Panc1 (cell line): ENCODE measurements around the gene OSBPL9. TPM values are rescaled to one million over a fixed set of nuclear protein-coding genes. Genes with fewer than 3 reads are reported as not detected.

Experiments
- ATAC-seq: fragments of 200-7000 bp; cut with Tn5 transposase; 2 replicates; pipeline ENCODE4 v1.9.1; 2020; ENCODE audit warnings: mild to moderate bottlenecking, moderate library complexity
- BruUV-seq: library from RNA; stranded (reverse); fragments of 400-500 nt; replicated peaks from 2 replicates; lab custom pipeline; 2021; lab: Mats Ljungman, UMichigan
- CTCF ChIA-PET: fragments of 300-600 bp; sonication (Branson Sonifier 250); formaldehyde crosslinking; loops from one replicate; lab custom pipeline; 2022; ENCODE audit warnings: antibody characterized with exemption; lab: Charles Lee
- POLR2A ChIA-PET: fragments of 300-600 bp; sonication (Branson Sonifier 250); formaldehyde crosslinking; loops from one replicate; lab custom pipeline; 2022; ENCODE audit warnings: antibody characterized with exemption; lab: Charles Lee
- DNase-seq: peaks from one replicate; pipeline ENCODE4 v3.0.0-alpha.2; 2010; ENCODE audit warnings: low read depth, low spot score
- H3K27ac ChIP-seq: 2 replicates; pipeline ENCODE4 v1.5.1; 2011; ENCODE audit warnings: mild to moderate bottlenecking, low read length, inconsistent platforms
- H3K27me3 ChIP-seq: fragments of 200-500 bp; sonication (Bioruptor generic); 2 replicates; pipeline ENCODE4 v1.6.0; 2014; ENCODE audit warnings: low read length, inconsistent platforms; ENCODE audit not compliant: control insufficient read depth, insufficient read depth
- H3K36me3 ChIP-seq: fragments of 200-500 bp; sonication (Bioruptor generic); 2 replicates; pipeline ENCODE4 v1.5.1; 2014; ENCODE audit warnings: inconsistent platforms, mild to moderate bottlenecking, low read length, moderate library complexity; ENCODE audit not compliant: control insufficient read depth, insufficient read depth
- H3K4me1 ChIP-seq: 2 replicates; pipeline ENCODE4 v1.5.1; 2011; ENCODE audit warnings: inconsistent platforms, mild to moderate bottlenecking, low read length, moderate library complexity; ENCODE audit not compliant: control insufficient read depth, insufficient read depth
- H3K4me3 ChIP-seq, 2 experiments: 2 replicates each; pipeline ENCODE4 v1.5.1; 2011 to 2012; ENCODE audit warnings: low read depth in 2 of 2, low read length in 2 of 2, mild to moderate bottlenecking in 2 of 2, inconsistent platforms in 1 of 2, moderate library complexity in 1 of 2
- H3K9me3 ChIP-seq: fragments of 200-500 bp; sonication (Bioruptor generic); 2 replicates; pipeline ENCODE4 v1.5.1; 2014; ENCODE audit warnings: low read depth, mild to moderate bottlenecking, inconsistent platforms, low read length, moderate library complexity; ENCODE audit not compliant: control insufficient read depth, insufficient read depth
- POLR2AphosphoS5 ChIP-seq: IDR thresholded peaks from 2 replicates; pipeline ENCODE4 v1.6.1; 2012; ENCODE audit warnings: mild to moderate bottlenecking, low read depth, low read length, moderate library complexity
- REST ChIP-seq, 2 experiments: IDR thresholded peaks; 2 replicates each; pipeline ENCODE4 v1.6.1; 2011 to 2012; ENCODE audit warnings: low read depth in 2 of 2, control low read depth in 1 of 2, low read length in 1 of 2, mild to moderate bottlenecking in 1 of 2, moderate library complexity in 1 of 2; ENCODE audit not compliant: insufficient read depth in 1 of 2
- SIN3A ChIP-seq: IDR thresholded peaks from 2 replicates; pipeline ENCODE4 v1.6.1; 2012; ENCODE audit warnings: low read depth, mild to moderate bottlenecking, low read length, moderate library complexity, borderline replicate concordance; ENCODE audit not compliant: insufficient read depth
- TCF7L2 ChIP-seq: IDR thresholded peaks from 2 replicates; pipeline ENCODE4 v1.6.1; 2011; ENCODE audit warnings: mild to moderate bottlenecking, low read depth, low read length, inconsistent platforms
- in situ Hi-C: cut with HindIII; loops from 2 replicates; pipeline ENCODE4 v1.10.0; 2016; ENCODE audit warnings: low sequenced_read_pairs, low pct_unique_long_range_greater_than_20kb
- intact Hi-C: fragments of 100-400 bp; cut with micrococcal nuclease; formaldehyde crosslinking; loops from one replicate; pipeline ENCODE4 v1.10.0; 2022; ENCODE audit not compliant: unreplicated experiment
- total RNA-seq: library from RNA; stranded (reverse); gene quantifications from one replicate; pipeline ENCODE4 v1.2.1, GENCODE V29; 2021; ENCODE audit not compliant: unreplicated experiment
- TF ChIP-seq, protein P1 (sequence below): fragments of 450-650 bp; IDR thresholded peaks from 2 replicates; pipeline ENCODE4 v1.5.1; 2017; ENCODE audit warnings: mild to moderate bottlenecking

Gene OSBPL9
- total RNA-seq, 1 experiment from 2014 or later, result 85.5 TPM

DNA sequence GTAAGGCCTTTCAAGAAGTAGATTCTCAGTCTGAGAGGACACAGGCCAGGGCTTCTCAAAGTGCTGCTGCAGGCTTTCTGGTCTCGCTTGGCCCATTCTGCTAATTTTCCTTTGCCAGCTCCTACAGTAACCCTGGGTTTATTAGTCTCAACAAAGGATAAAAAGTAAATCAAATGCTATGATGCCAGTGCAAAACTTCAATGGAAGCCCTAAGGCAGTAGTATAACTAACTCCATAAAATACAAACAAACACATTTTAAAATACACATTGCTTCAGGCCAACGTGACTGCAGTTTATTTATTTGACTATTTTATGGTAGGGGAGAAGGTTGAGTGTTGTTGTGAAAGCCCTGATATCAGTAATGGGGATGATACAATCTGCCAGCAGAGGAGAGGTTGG, 172.0 kb downstream of the OSBPL9 start:
- Histone ChIP-seq H3K27me3 (no peaks in the 10 kb centered on the region), H3K9me3 (no peaks in the 10 kb centered on the region), H3K4me3 (no peak overlapping the region), H3K36me3 (peaks cover 45% of the 10 kb centered on the region), H3K4me1 (peaks cover 17% of the 10 kb centered on the region), H3K27ac (no peak overlapping the region)
- CTCF ChIA-PET, result no interaction called here
- DNase-seq (no peak), ATAC-seq (0 out of 2 replicates have a peak, but pooled peaks have one; percentile 8)
- intact Hi-C loops, result no loop called here
- BruUV-seq, result no TSS peak
- in situ Hi-C loops, result no loop called here
- POLR2A ChIA-PET, result no interaction called here
- TF ChIP-seq SIN3A, result no peak
- no peak for TF ChIP-seq POLR2AphosphoS5
- TF ChIP-seq TCF7L2, result peak; percentile 74
- TF ChIP-seq, protein P1, sequence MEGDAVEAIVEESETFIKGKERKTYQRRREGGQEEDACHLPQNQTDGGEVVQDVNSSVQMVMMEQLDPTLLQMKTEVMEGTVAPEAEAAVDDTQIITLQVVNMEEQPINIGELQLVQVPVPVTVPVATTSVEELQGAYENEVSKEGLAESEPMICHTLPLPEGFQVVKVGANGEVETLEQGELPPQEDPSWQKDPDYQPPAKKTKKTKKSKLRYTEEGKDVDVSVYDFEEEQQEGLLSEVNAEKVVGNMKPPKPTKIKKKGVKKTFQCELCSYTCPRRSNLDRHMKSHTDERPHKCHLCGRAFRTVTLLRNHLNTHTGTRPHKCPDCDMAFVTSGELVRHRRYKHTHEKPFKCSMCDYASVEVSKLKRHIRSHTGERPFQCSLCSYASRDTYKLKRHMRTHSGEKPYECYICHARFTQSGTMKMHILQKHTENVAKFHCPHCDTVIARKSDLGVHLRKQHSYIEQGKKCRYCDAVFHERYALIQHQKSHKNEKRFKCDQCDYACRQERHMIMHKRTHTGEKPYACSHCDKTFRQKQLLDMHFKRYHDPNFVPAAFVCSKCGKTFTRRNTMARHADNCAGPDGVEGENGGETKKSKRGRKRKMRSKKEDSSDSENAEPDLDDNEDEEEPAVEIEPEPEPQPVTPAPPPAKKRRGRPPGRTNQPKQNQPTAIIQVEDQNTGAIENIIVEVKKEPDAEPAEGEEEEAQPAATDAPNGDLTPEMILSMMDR, result no peak
- no peak for TF ChIP-seq REST (IDR thresholded peaks at IDR 0.05; ENCODE audit: insufficient read depth in 1 of 2, low read depth in 2 of 2, low read length in 1 of 2)

GRCh38 chr1:51789342-51789741, 172.4 kb downstream of the OSBPL9 start:
- Histone ChIP-seq H3K36me3 (peaks cover 49% of the 10 kb centered on the region), H3K27me3 (no peaks in the 10 kb centered on the region), H3K27ac (no peak overlapping the region; the same call in 1 of the 2 replicates), H3K4me3 (no peak overlapping the region), H3K4me1 (peaks cover 17% of the 10 kb centered on the region), H3K9me3 (no peaks in the 10 kb centered on the region)
- ATAC-seq (no peak), DNase-seq (no peak)
- ChIA-PET CTCF (no interaction called here), POLR2A (no interaction called here)
- in situ Hi-C loops (no loop called here), intact Hi-C loops (no loop called here)
- TF ChIP-seq POLR2AphosphoS5 (peak; percentile 39; the same call in 1 of the 2 replicates), SIN3A (no peak)
- BruUV-seq, result no TSS peak

- no peaks in the 10 kb centered on the region for H3K9me3 ChIP-seq
- BruUV-seq, result TSS peak; percentile 33
- CTCF ChIA-PET, result no interaction called here
- ATAC-seq (no peak), DNase-seq (no peak)
- no peak for TF ChIP-seq POLR2AphosphoS5
- TF ChIP-seq, protein P1, result no peak
- TF ChIP-seq SIN3A, result no peak
- no peak for TF ChIP-seq REST (IDR thresholded peaks at IDR 0.05; ENCODE audit: insufficient read depth in 1 of 2, low read depth in 2 of 2, low read length in 1 of 2)
- no peak for TF ChIP-seq TCF7L2
- in situ Hi-C loops (no loop called here), intact Hi-C loops (no loop called here)
- no peaks in the 10 kb centered on the region for H3K27me3 ChIP-seq
- H3K4me3 ChIP-seq, result no peak overlapping the region
- H3K36me3 ChIP-seq, result peaks cover 50% of the 10 kb centered on the region
- POLR2A ChIA-PET, result interaction anchor here (0.6 kb wide), 1 partner anchor 169 kb away, joined by 3 read pairs; no protein-coding TSS in a partner anchor
- no peak overlapping the region for H3K27ac ChIP-seq
- peaks cover 17% of the 10 kb centered on the region for H3K4me1 ChIP-seq
Observed at GRCh38 chr1:51790385-51790784, 173.5 kb downstream of the OSBPL9 start.
